Muscle of leg (tissue), 11 donors: Measurements from ENCODE around the gene ADGRV1. TPM values are rescaled to one million over a fixed set of nuclear protein-coding genes. Genes with fewer than 3 reads are reported as not detected.
"Not testable (repeated sequence)": the region's sequence is repeated elsewhere in the genome, so short reads cannot be mapped to it uniquely, and the experiment has no call there.

Experiments
- DNase-seq: peaks from one replicate; pipeline ENCODE4 v3.0.0; 2013
- H3K27ac ChIP-seq: one replicate; pipeline ENCODE4 v1.5.1; 2013; ENCODE audit warnings: mild to moderate bottlenecking, low read length, control low read depth
- H3K27me3 ChIP-seq: one replicate; pipeline ENCODE4 v1.6.1; 2013; ENCODE audit warnings: low read length; ENCODE audit not compliant: control insufficient read depth, insufficient read depth
- H3K36me3 ChIP-seq: one replicate; pipeline ENCODE4 v1.6.1; 2013; ENCODE audit warnings: low read length; ENCODE audit not compliant: control insufficient read depth, insufficient read depth
- H3K4me1 ChIP-seq: one replicate; pipeline ENCODE4 v1.6.1; 2013; ENCODE audit warnings: low read length; ENCODE audit not compliant: control insufficient read depth, insufficient read depth
- H3K4me3 ChIP-seq: one replicate; pipeline ENCODE4 v1.5.1; 2013; ENCODE audit warnings: low read length, control low read depth
- H3K9me3 ChIP-seq: replicated peaks from 2 replicates; pipeline ENCODE4 v1.6.1; 2013; ENCODE audit warnings: low read depth, low read length; ENCODE audit not compliant: control insufficient read depth
- WGBS: methylation state at CpG from one replicate; pipeline ENCODE4 v1.1.5; 2013; ENCODE audit warnings: missing lambda C conversion rate; ENCODE audit not compliant: insufficient coverage; 5-methylcytosine and 5-hydroxymethylcytosine counted together
- polyA plus RNA-seq, 8 donors: library from polyadenylated mRNA; unstranded; fragments of 120-200 nt; gene quantifications; one replicate each; pipeline versions ENCODE4 v1.2.1 to v1.2.3, GENCODE V29; 2013; ENCODE audit warnings: inconsistent platforms in 1 of 8, low replicate concordance in 1 of 8; ENCODE audit not compliant: insufficient read length in 8 of 8, insufficient read depth in 1 of 8
- total RNA-seq: library from RNA; stranded (reverse); fragments of 120-200 nt; gene quantifications from one replicate; pipeline ENCODE4 v1.2.4, GENCODE V29; 2013

ADGRV1 gene
- total and polyA plus RNA-seq, 9 donors, result 0.49 to 2.5 (median 0.88) TPM

- Histone ChIP-seq H3K27ac (no peak overlapping the region), H3K27me3 (peaks cover 13% of the 10 kb centered on the region), H3K36me3 (no peaks in the 10 kb centered on the region), H3K9me3 (no peaks in the 10 kb centered on the region), H3K4me3 (no peak overlapping the region), H3K4me1 (peaks cover 7% of the 10 kb centered on the region)
- WGBS, result no CpG with 5 or more reads among the region's 1 CpG
- no peak for DNase-seq
These were observed 4.5 kb downstream of the ADGRV1 start for GRCh38 chr5:90563108-90563507.

GRCh38 chr5:90565491-90565890 is 6.9 kb downstream of the ADGRV1 start:
- Histone ChIP-seq H3K27me3 (peaks cover 3% of the 10 kb centered on the region), H3K4me1 (no peaks in the 10 kb centered on the region), H3K9me3 (no peaks in the 10 kb centered on the region), H3K4me3 (no peak overlapping the region), H3K36me3 (no peaks in the 10 kb centered on the region), H3K27ac (no peak overlapping the region)
- no peak for DNase-seq
- no CpG with 5 or more reads among the region's 3 CpGs for WGBS

GRCh38 chr5:90569084-90569483 is 10.5 kb downstream of the ADGRV1 start:
- H3K27me3 ChIP-seq, result no peaks in the 10 kb centered on the region
- no peaks in the 10 kb centered on the region for H3K4me1 ChIP-seq
- H3K4me3 ChIP-seq, result no peak overlapping the region
- no peaks in the 10 kb centered on the region for H3K36me3 ChIP-seq
- no peak for DNase-seq
- WGBS, result no CpG with 5 or more reads among the region's 1 CpG
- no peaks in the 10 kb centered on the region for H3K9me3 ChIP-seq
- H3K27ac ChIP-seq, result no peak overlapping the region

GRCh38 chr5:90570034-90570433 is 11.4 kb downstream of the ADGRV1 start:
- no CpG with 5 or more reads among the region's 2 CpGs for WGBS
- H3K36me3 ChIP-seq, result no peaks in the 10 kb centered on the region
- no peaks in the 10 kb centered on the region for H3K9me3 ChIP-seq
- no peak for DNase-seq
- no peak overlapping the region for H3K4me3 ChIP-seq
- H3K27me3 ChIP-seq, result no peaks in the 10 kb centered on the region
- no peak overlapping the region for H3K27ac ChIP-seq
- H3K4me1 ChIP-seq, result no peaks in the 10 kb centered on the region

GRCh38 chr5:90571147-90571773 is 12.7 kb downstream of the ADGRV1 start:
- Histone ChIP-seq H3K4me3 (no peak overlapping the region), H3K9me3 (no peaks in the 10 kb centered on the region), H3K4me1 (no peaks in the 10 kb centered on the region), H3K36me3 (no peaks in the 10 kb centered on the region), H3K27me3 (no peaks in the 10 kb centered on the region), H3K27ac (no peak overlapping the region)
- no CpG with 5 or more reads among the region's 1 CpG for WGBS
- no peak for DNase-seq

GRCh38 chr5:90575712-90576111 is 17.1 kb downstream of the ADGRV1 start:
- Histone ChIP-seq H3K27ac (no peak overlapping the region), H3K27me3 (no peaks in the 10 kb centered on the region), H3K9me3 (no peaks in the 10 kb centered on the region), H3K36me3 (no peaks in the 10 kb centered on the region), H3K4me1 (no peaks in the 10 kb centered on the region), H3K4me3 (no peak overlapping the region)
- 74% methylated on average over 4 of the region's 5 CpGs for WGBS
- no peak for DNase-seq

DNA sequence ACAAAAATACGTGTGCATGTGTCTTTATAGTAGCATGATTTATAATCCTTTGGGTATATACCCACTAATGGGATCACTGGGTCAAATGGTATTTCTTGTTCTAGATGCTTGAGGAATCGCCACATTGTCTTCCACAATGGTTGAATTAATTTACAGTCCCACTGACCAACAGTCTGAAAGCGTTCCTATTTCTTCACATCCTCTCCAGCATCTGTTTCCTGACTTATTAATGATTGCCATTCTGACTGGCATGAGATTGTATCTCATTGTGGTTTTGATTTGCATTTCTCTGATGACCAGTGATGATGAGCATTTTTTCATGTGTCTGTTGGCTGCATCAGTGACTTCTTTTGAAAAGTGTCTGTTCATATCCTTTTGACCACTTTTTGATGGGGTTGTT is 18.0 kb downstream of the ADGRV1 start:
- WGBS, result no CpG with 5 or more reads among the region's 3 CpGs
- H3K27me3 ChIP-seq, result not testable (repeated sequence)

GRCh38 chr5:90579905-90580304 is 21.3 kb downstream of the ADGRV1 start:
- WGBS, result 60% methylated on average over 1 of the region's 2 CpGs
- not testable (repeated sequence) for DNase-seq, H3K27me3 ChIP-seq, H3K9me3 ChIP-seq, H3K4me3 ChIP-seq, H3K4me1 ChIP-seq, H3K36me3 ChIP-seq, H3K27ac ChIP-seq

More for the DNA sequence above, 18.0 kb downstream of the ADGRV1 start:
- not testable (repeated sequence) for H3K4me1 ChIP-seq, H3K4me3 ChIP-seq, H3K27ac ChIP-seq, DNase-seq, H3K9me3 ChIP-seq, H3K36me3 ChIP-seq

GRCh38 chr5:90581956-90582355 is 23.4 kb downstream of the ADGRV1 start:
- Histone ChIP-seq H3K9me3 (no peaks in the 10 kb centered on the region), H3K27ac (no peak overlapping the region), H3K27me3 (no peaks in the 10 kb centered on the region), H3K4me3 (no peak overlapping the region), H3K36me3 (no peaks in the 10 kb centered on the region), H3K4me1 (no peaks in the 10 kb centered on the region)
- no CpG with 5 or more reads among the region's 2 CpGs for WGBS
- DNase-seq, result no peak

- Histone ChIP-seq H3K36me3 (no peaks in the 10 kb centered on the region), H3K4me1 (no peaks in the 10 kb centered on the region), H3K27ac (no peak overlapping the region), H3K9me3 (no peaks in the 10 kb centered on the region), H3K4me3 (no peak overlapping the region), H3K27me3 (no peaks in the 10 kb centered on the region)
- no CpG with 5 or more reads among the region's 7 CpGs for WGBS
- DNase-seq, result no peak
These were observed 26.9 kb downstream of the ADGRV1 start for GRCh38 chr5:90585337-90585986.
